PC-3 (cell line): ENCODE data around the gene PRSS56.

Experiments used
- CTCF ChIP-seq: fragments of 300-600 bp; sonication (generic); conservative IDR thresholded peaks from 2 replicates; pipeline ENCODE4 v1.5.1; 2017; ENCODE audit warnings: antibody characterized with exemption, low read depth, mild to moderate bottlenecking, low read length
- EZH2 ChIP-seq: fragments of 300-600 bp; sonication (generic); IDR thresholded peaks from one replicate; pipeline ENCODE4 v1.6.1; 2017; ENCODE audit warnings: antibody characterized with exemption, mild to moderate bottlenecking, low read length; ENCODE audit not compliant: unreplicated experiment
- EZH2phosphoT487 ChIP-seq: fragments of 300-600 bp; sonication (generic); IDR thresholded peaks from 2 replicates; pipeline ENCODE4 v1.6.1; 2018; ENCODE audit warnings: mild to moderate bottlenecking, antibody characterized with exemption, low read length, borderline replicate concordance

- TF ChIP-seq CTCF (no peak), EZH2phosphoT487 (no peak), EZH2 (no peak)
Measured at GRCh38 chr2:232542715-232543467, 22.7 kb downstream of the PRSS56 start.
